Type B pancreatic cell (in vitro differentiated cells): ENCODE data around the gene TENT4B. TPM values are rescaled to one million over a fixed set of nuclear protein-coding genes. Genes with fewer than 3 reads are reported as not detected.

Experiments
- DNase-seq: peaks from one replicate; pipeline ENCODE4 v3.0.0; 2021; ENCODE audit warnings: mixed read lengths; ENCODE audit not compliant: unreplicated experiment; ENCODE audit errors: extremely low spot score
- H3K27ac Mint-ChIP-seq: 2 replicates; pipeline ENCODE4 v1.8.0; 2021; ENCODE audit warnings: mild to moderate bottlenecking, mixed read lengths
- H3K27me3 Mint-ChIP-seq: 2 replicates; pipeline ENCODE4 v1.8.0; 2021; ENCODE audit warnings: mixed read lengths
- H3K36me3 Mint-ChIP-seq: 2 replicates; pipeline ENCODE4 v1.8.0; 2021; ENCODE audit warnings: mixed read lengths
- H3K4me1 Mint-ChIP-seq: one replicate; pipeline ENCODE4 v1.8.0; 2021; ENCODE audit warnings: mixed read lengths; ENCODE audit not compliant: unreplicated experiment
- H3K4me3 Mint-ChIP-seq: 2 replicates; pipeline ENCODE4 v1.8.0; 2021; ENCODE audit warnings: mild to moderate bottlenecking, mixed read lengths
- H3K9me3 Mint-ChIP-seq: 2 replicates; pipeline ENCODE4 v1.8.0; 2021; ENCODE audit warnings: mixed read lengths
- CTCF ChIP-seq: fragments of 200-600 bp; sonication (generic); conservative IDR thresholded peaks from 2 replicates; pipeline ENCODE4 v1.5.0; 2021; ENCODE audit warnings: antibody characterized with exemption, mild to moderate bottlenecking
- total RNA-seq: library from RNA; stranded (reverse); gene quantifications from 2 replicates; pipeline ENCODE4 v1.2.1, GENCODE V29; 2021; ENCODE audit warnings: low replicate concordance

The TENT4B gene
- total RNA-seq, 1 donor from 2014 or later: 14.1 TPM

GRCh38 chr16:50173316-50173715 is 20.2 kb downstream of the TENT4B start:
- H3K27me3 Mint-ChIP-seq: no peaks in the 10 kb centered on the region
- no peaks in the 10 kb centered on the region for H3K9me3 Mint-ChIP-seq
- TF ChIP-seq CTCF: no peak
- H3K36me3 Mint-ChIP-seq: peaks cover 19% of the 10 kb centered on the region
- H3K27ac Mint-ChIP-seq: no peak overlapping the region
- H3K4me1 Mint-ChIP-seq: peaks cover 13% of the 10 kb centered on the region
- no peak overlapping the region for H3K4me3 Mint-ChIP-seq
- no peak for DNase-seq

DNA sequence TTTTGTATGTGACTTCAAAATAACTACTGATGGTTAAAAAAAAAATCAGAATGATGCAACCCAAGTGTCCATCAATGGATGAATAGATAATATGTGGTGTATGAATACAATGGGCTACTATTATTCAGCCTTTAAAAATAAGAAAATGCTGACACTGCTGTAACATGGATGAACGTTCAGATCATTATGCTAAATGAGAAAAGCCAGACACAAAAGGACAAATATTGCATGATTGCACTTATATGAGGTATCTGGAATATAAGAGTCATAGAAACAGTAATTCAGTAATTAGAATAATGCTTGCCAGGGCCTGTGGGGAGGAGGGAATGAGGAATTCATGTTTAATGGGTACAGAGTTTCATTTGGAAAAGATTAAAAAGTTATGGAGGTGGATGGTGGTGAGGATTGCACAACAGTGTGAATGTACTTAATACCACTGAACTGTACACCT is 25.4 kb downstream of the TENT4B start:
- no peak overlapping the region for H3K27ac Mint-ChIP-seq
- H3K9me3 Mint-ChIP-seq: no peaks in the 10 kb centered on the region
- H3K4me1 Mint-ChIP-seq: peaks cover 4% of the 10 kb centered on the region
- no peak for TF ChIP-seq CTCF
- H3K4me3 Mint-ChIP-seq: no peak overlapping the region
- H3K27me3 Mint-ChIP-seq: no peaks in the 10 kb centered on the region
- no peak for DNase-seq
- H3K36me3 Mint-ChIP-seq: peaks cover 9% of the 10 kb centered on the region

- H3K4me1 Mint-ChIP-seq: peaks cover 13% of the 10 kb centered on the region
- H3K27me3 Mint-ChIP-seq: no peaks in the 10 kb centered on the region
- peaks cover 5% of the 10 kb centered on the region for H3K36me3 Mint-ChIP-seq
- DNase-seq: no peak
- no peak overlapping the region for H3K4me3 Mint-ChIP-seq
- no peak for TF ChIP-seq CTCF
- H3K9me3 Mint-ChIP-seq: no peaks in the 10 kb centered on the region
- no peak overlapping the region for H3K27ac Mint-ChIP-seq
These were observed 29.3 kb downstream of the TENT4B start for GRCh38 chr16:50182441-50182840.

GRCh38 chr16:50183316-50183715 is 30.2 kb downstream of the TENT4B start:
- Mint-ChIP-seq H3K9me3 (no peaks in the 10 kb centered on the region), H3K27ac (no peak overlapping the region), H3K36me3 (peaks cover 3% of the 10 kb centered on the region), H3K4me3 (peak overlapping the region; percentile 1), H3K4me1 (peaks cover 13% of the 10 kb centered on the region), H3K27me3 (no peaks in the 10 kb centered on the region)
- no peak for TF ChIP-seq CTCF
- no peak for DNase-seq

- H3K27me3 Mint-ChIP-seq: no peaks in the 10 kb centered on the region
- peaks cover 23% of the 10 kb centered on the region for H3K4me1 Mint-ChIP-seq
- DNase-seq: no peak
- H3K9me3 Mint-ChIP-seq: no peaks in the 10 kb centered on the region
- TF ChIP-seq CTCF: no peak
- peaks cover 3% of the 10 kb centered on the region for H3K36me3 Mint-ChIP-seq
- no peak overlapping the region for H3K4me3 Mint-ChIP-seq
- peak overlapping the region; percentile 26 for H3K27ac Mint-ChIP-seq
These were observed 31.9 kb downstream of the TENT4B start for GRCh38 chr16:50185005-50185505.
